Retina (tissue), 1 donor: ENCODE data around the gene EPHA10.

Experiments used
- DNase-seq: peaks from one replicate; pipeline ENCODE4 v3.0.0-alpha.2; 2016

Gene EPHA10

DNA sequence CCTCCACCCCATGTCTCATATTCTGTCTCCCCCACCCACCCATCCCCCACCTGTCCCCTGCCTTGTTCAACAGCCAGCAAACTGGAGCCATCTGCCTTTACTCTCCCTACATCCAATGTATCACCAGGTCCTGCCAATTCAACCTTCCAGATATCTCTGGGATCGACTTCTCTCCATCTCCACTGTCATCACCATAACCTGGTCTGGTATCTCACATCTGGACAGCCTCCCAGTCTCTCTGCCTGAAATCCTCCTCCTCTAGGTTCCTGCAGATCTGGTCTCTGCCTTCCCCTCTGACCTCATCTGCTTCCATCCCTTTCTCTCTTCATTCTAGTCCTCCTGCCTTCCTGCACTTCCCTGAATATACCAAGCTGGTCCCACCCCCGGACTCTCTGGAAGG lies 94.8 kb downstream of the EPHA10 start:
- no peak for DNase-seq

DNA sequence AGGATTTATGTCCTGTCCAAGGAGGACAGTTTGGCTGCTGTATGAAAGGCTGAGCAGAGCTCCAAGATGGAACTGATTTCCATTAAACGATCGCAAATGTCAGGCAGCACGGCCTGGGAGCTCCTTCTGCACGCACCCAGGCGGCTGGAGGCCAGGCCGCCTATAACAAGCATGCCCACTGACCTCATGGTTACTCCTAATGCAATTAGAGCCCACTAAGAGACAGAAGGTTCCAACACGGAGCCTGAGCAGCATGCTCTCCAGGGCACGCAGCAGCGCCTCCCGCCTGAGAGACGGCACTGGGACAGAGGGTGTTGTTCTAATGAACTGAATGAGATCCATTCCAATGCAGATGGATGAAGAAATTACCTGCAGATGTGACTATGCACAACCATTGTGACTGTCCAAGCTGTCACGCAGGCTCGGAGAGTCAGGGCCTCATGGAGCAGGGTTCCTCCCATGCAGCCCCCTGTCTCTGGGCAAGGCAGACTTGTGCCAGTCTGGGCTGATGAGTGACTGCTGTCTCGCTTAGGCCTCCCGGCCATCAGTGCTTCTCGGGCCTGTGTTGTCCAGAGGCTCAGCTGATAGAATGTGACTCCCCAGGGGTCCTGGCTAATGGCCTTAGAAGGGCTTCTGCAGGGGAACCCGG lies 97.8 kb downstream of the EPHA10 start:
- DNase-seq = peak; percentile 83

DNA sequence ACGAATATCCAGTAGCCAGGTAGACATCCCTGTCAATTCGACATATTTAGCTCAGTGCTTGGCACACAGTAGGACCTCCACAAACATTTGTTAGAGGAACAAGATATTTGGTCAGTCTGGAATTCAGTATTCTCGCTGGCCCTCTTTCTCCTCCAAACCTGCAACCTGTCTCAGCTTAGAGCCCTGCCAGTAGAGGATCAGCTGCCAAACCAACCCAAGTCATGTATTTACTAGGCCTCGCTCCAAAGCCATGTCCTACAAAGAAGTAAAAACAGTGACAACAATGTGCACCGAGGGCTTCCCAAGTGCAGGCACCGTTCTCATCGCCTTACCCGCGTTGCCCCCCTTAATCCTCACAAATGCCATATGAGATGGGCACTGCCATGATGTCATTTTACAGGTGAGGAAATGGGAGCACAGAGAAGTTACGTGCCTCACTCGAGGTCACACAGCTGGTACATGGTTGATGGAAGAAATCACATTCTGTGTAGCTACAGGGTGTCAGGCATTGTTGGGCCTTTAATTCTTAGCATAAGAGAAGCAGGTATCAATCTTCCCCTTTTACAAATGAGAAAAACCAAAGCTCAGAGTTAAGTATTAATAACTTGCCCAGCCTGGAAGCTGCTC lies 98.6 kb downstream of the EPHA10 start:
- no peak for DNase-seq
